Measurements from ENCODE around the gene CPNE1. TPM values are rescaled to one million over a fixed set of nuclear protein-coding genes. Genes with fewer than 3 reads are reported as not detected.

CPNE1 gene
- total and polyA plus RNA-seq, 2 of the 8 experiments (the other 6 are each of a cell fraction or from before 2014, with no cell fraction given) = 294 to 346 TPM

DNA sequence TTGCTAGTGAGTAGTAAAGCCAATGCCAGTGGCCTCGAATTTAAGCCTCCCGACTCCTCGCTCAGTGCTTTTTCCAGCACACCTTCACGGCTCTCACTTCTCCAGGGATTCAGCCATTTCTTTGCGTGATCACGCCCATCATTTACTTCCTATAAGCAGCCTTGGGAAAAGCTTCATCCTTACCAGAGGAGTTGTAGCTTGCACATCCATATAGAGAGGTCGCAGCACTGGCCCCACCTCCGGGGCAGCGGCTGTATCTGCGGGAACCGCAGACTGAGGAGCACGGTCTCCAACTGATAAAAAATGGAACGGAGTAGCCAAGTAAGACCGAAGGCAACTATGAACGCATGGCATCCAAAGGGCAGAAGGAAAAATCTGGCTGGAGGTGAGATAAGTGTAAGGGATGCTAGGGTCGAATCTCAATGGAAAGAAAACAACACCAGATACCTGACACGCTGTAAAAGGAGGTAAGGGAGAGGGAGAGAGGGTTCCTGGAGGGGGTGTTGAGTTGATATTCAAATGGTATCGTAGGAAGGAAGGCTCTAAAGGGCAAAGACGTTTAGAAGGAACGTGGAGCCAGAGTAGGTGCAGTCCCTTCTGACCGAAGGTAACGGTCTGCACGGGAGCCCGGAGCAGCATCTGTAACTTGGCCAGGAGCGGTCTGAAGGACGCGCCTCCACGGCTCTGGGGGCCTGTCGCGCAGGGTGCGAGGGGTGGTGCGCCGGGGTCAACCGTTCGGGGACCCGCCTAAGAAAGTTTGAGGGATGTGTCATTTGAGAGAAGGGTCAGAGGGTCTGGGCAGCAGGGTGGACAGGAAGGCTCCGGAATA, 33.8 kb upstream of the CPNE1 start:
- Histone ChIP-seq H2AFZ (ENCODE audit: low read length) (peak overlapping the region; percentile 94), H3K9ac (replicated peaks in 1 of 4; ENCODE audit: extremely low read depth in 1 of 4, low read depth in 3 of 4, low read length in 3 of 4) (peak overlapping the region; percentile 56 to 91 (median 74)), H4K5ac (ENCODE audit: insufficient read length, low read depth, low read length) (no peak overlapping the region), H3K56ac (replicated peaks; ENCODE audit: insufficient read length, low read depth, low read length) (no peak overlapping the region), H3K4ac (replicated peaks; ENCODE audit: insufficient read length, low read depth, low read length) (no peak overlapping the region), H2BK15ac (ENCODE audit: low read length) (no peak overlapping the region), H2BK12ac (ENCODE audit: low read depth, low read length) (no peak overlapping the region), H4K20me1 (replicated peaks in 1 of 2; ENCODE audit: control insufficient read depth in 1 of 2, insufficient read depth in 2 of 2, low read length in 2 of 2) (peaks cover 0 to 6% of the 10 kb centered on the region in 2 experiments), H4K8ac (ENCODE audit: extremely low read depth, insufficient read depth, low read length) (no peak overlapping the region; the same call in 1 of the 2 replicates), H3K27me3 (replicated peaks in 1 of 4; ENCODE audit: control insufficient read depth in 3 of 4, extremely low read depth in 1 of 4, insufficient read depth in 3 of 4, low read length in 3 of 4) (no peaks in the 10 kb centered on the region), H3K4me1 (replicated peaks in 1 of 4; ENCODE audit: control insufficient read depth in 3 of 4, insufficient read depth in 4 of 4, low read length in 3 of 4) (peaks cover 0 to 2% (median under 1%) of the 10 kb centered on the region in 4 experiments; a peak in 3 of 7 replicates), H3K79me2 (ENCODE audit: control insufficient read depth in 1 of 2, insufficient read depth in 2 of 2, low read length in 2 of 2) (peaks cover 0 to 8% of the 10 kb centered on the region in 2 experiments; a peak in 2 of 4 replicates), H2BK20ac (ENCODE audit: low read length) (no peak overlapping the region), H3K79me1 (ENCODE audit: low read depth, low read length) (no peaks in the 10 kb centered on the region), H3K36me3 (ENCODE audit: control insufficient read depth in 2 of 4, insufficient read depth in 4 of 4, low read length in 3 of 4) (peaks cover 2 to 23% (median 5%) of the 10 kb centered on the region in 4 experiments; a peak in 5 of 8 replicates), H3K4me3 (ENCODE audit: extremely low read depth in 1 of 4, insufficient read depth in 2 of 4, low read depth in 3 of 4, low read length in 4 of 4) (peak overlapping the region; percentile 66 to 99 (median 88)), H3K4me2 (ENCODE audit: insufficient read depth in 1 of 2, low read depth in 2 of 2, low read length in 2 of 2) (peak overlapping the region; percentile 75 to 91), H4K91ac (replicated peaks; ENCODE audit: insufficient read length, low read length) (no peak overlapping the region), H2BK5ac (ENCODE audit: low read depth, low read length) (no peak overlapping the region; the same call in 1 of the 2 replicates), H3K14ac (ENCODE audit: insufficient read length) (no peak overlapping the region), H3K27ac (ENCODE audit: low read depth, low read length) (no peak overlapping the region), H3K23ac (ENCODE audit: insufficient read length) (no peak overlapping the region), H3K18ac (ENCODE audit: extremely low read depth, low read length) (no peak overlapping the region), H2AK5ac (ENCODE audit: low read depth, low read length) (no peak overlapping the region), H2BK120ac (replicated peaks; ENCODE audit: low read depth, low read length) (no peak overlapping the region), H3K23me2 (ENCODE audit: low read depth, low read length) (peaks cover 13% of the 10 kb centered on the region), H3K9me3 (ENCODE audit: insufficient read depth in 2 of 2, low read depth in 1 of 2, low read length in 1 of 2) (no peaks in the 10 kb centered on the region)
- ChIA-PET CTCF (ENCODE audit: partially characterized antibody) (no interaction called here), POLR2A (ENCODE audit: partially characterized antibody) (interaction anchor here (0.8 to 40.1 kb wide), 7 partner anchors 17 to 81 kb away, joined by 3 to 2341 read pairs (median 3); partner anchors contain the start of genes CPNE1, PHF20, RBM12 and RBM39)
- WGBS, 2 experiments (ENCODE audit: extremely low coverage in 1 of 2, insufficient coverage in 1 of 2, insufficient read length in 1 of 2, insufficient replicate concordance in 2 of 2, low coverage in 1 of 2, low lambda C conversion rate in 2 of 2, missing lambda C conversion rate in 1 of 2) = 16% methylated on average over 37 of the region's 37 CpGs; no CpG with 5 or more reads in 1 of the 2 experiments
- FAIRE-seq = no peak
- peak in 1 of 2 experiments; percentile 50 for DNase-seq (ENCODE audit: low read depth in 1 of 2, low spot score in 2 of 2)
